GM23248 (cell line): ENCODE measurements around the gene CDC27. TPM values are rescaled to one million over a fixed set of nuclear protein-coding genes. Genes with fewer than 3 reads are reported as not detected.

ENCODE experiments used
- DNase-seq: peaks from one replicate; pipeline ENCODE4 v3.0.0-alpha.2; 2015
- H2AFZ ChIP-seq: fragments of 200-600 bp; sonication (generic); 2 replicates; pipeline ENCODE4 v1.6.1; 2016; ENCODE audit warnings: antibody characterized with exemption
- H3F3A ChIP-seq: fragments of 200-600 bp; sonication (generic); 2 replicates; pipeline ENCODE4 v1.6.1; 2016; ENCODE audit warnings: mild to moderate bottlenecking, antibody characterized with exemption, mixed run types; ENCODE audit not compliant: insufficient read depth
- H3K27ac ChIP-seq: fragments of 200-600 bp; sonication (generic); 2 replicates; pipeline ENCODE4 v1.5.1; 2016; ENCODE audit warnings: mild to moderate bottlenecking
- H3K27me3 ChIP-seq: fragments of 200-600 bp; sonication (generic); replicated peaks from 2 replicates; pipeline ENCODE4 v1.6.1; 2016; ENCODE audit warnings: mild to moderate bottlenecking; ENCODE audit not compliant: insufficient read depth
- H3K36me3 ChIP-seq: fragments of 200-600 bp; sonication (generic); 2 replicates; pipeline ENCODE4 v1.6.1; 2016; ENCODE audit warnings: low read depth, mild to moderate bottlenecking
- H3K4me1 ChIP-seq: fragments of 200-600 bp; sonication (generic); 2 replicates; pipeline ENCODE4 v1.6.1; 2016; ENCODE audit warnings: mild to moderate bottlenecking; ENCODE audit not compliant: insufficient read depth
- H3K4me2 ChIP-seq: fragments of 200-600 bp; sonication (generic); one replicate; pipeline ENCODE4 v1.6.1; 2016; ENCODE audit warnings: mild to moderate bottlenecking; ENCODE audit not compliant: unreplicated experiment
- H3K4me3 ChIP-seq: fragments of 200-600 bp; sonication (generic); 2 replicates; pipeline ENCODE4 v1.5.1; 2016; ENCODE audit warnings: mild to moderate bottlenecking
- H3K79me2 ChIP-seq: fragments of 200-600 bp; sonication (generic); 2 replicates; pipeline ENCODE4 v1.6.1; 2016; ENCODE audit warnings: mild to moderate bottlenecking; ENCODE audit not compliant: insufficient read depth
- H3K9ac ChIP-seq: fragments of 200-600 bp; sonication (generic); 2 replicates; pipeline ENCODE4 v1.6.1; 2016; ENCODE audit warnings: mild to moderate bottlenecking
- H3K9me2 ChIP-seq: fragments of 200-600 bp; sonication (generic); 2 replicates; pipeline ENCODE4 v1.6.1; 2016; ENCODE audit warnings: mixed run types, mild to moderate bottlenecking, moderate library complexity; ENCODE audit not compliant: insufficient read depth
- H3K9me3 ChIP-seq: fragments of 200-600 bp; sonication (generic); one replicate; pipeline ENCODE4 v1.6.1; 2017; ENCODE audit warnings: low read depth
- H4K20me1 ChIP-seq: fragments of 200-600 bp; sonication (generic); 2 replicates; pipeline ENCODE4 v1.6.0; 2016; ENCODE audit not compliant: insufficient read depth
- EZH2 ChIP-seq: fragments of 200-600 bp; sonication (generic); IDR thresholded peaks from 2 replicates; pipeline ENCODE4 v1.6.1; 2018; ENCODE audit warnings: antibody characterized with exemption, mild to moderate bottlenecking; ENCODE audit not compliant: insufficient read depth, poor library complexity, severe bottlenecking
- EZH2phosphoT487 ChIP-seq: fragments of 200-600 bp; sonication (generic); IDR thresholded peaks from 2 replicates; pipeline ENCODE4 v1.6.1; 2018; ENCODE audit warnings: antibody characterized with exemption, moderate library complexity, mild to moderate bottlenecking, low read depth; ENCODE audit not compliant: insufficient read depth
- WGBS, 2 experiments: methylation state at CpG; one replicate each; pipeline ENCODE4 v1.1.6; 2015 to 2017; ENCODE audit warnings: low lambda C conversion rate in 2 of 2, low coverage in 1 of 2; ENCODE audit errors: missing lambda C conversion rate in 2 of 2; 5-methylcytosine and 5-hydroxymethylcytosine counted together
- in situ Hi-C: fragments of 300-500 bp; cut with MboI; formaldehyde crosslinking; loops from 2 replicates; pipeline ENCODE4 v1.15.0; 2020
- polyA plus RNA-seq: library from polyadenylated mRNA; unstranded; fragments of >200 nt; fragmentation: Nextera tagmentation; extraction: Ambion mirVana; gene quantifications from 2 replicates; pipeline ENCODE4 v1.2.1, GENCODE V29; 2016
- total RNA-seq: library from RNA; depleted of rRNA; stranded (reverse); fragments of >200 nt; shearing (Covaris generic); gene quantifications from 2 replicates; pipeline ENCODE4 v1.2.3, GENCODE V29; 2014; rRNA removed

The CDC27 gene, protein sequence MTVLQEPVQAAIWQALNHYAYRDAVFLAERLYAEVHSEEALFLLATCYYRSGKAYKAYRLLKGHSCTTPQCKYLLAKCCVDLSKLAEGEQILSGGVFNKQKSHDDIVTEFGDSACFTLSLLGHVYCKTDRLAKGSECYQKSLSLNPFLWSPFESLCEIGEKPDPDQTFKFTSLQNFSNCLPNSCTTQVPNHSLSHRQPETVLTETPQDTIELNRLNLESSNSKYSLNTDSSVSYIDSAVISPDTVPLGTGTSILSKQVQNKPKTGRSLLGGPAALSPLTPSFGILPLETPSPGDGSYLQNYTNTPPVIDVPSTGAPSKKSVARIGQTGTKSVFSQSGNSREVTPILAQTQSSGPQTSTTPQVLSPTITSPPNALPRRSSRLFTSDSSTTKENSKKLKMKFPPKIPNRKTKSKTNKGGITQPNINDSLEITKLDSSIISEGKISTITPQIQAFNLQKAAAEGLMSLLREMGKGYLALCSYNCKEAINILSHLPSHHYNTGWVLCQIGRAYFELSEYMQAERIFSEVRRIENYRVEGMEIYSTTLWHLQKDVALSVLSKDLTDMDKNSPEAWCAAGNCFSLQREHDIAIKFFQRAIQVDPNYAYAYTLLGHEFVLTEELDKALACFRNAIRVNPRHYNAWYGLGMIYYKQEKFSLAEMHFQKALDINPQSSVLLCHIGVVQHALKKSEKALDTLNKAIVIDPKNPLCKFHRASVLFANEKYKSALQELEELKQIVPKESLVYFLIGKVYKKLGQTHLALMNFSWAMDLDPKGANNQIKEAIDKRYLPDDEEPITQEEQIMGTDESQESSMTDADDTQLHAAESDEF
- total RNA-seq (66.1 and 91.5 TPM in 2 replicates), polyA plus RNA-seq (106 and 113 TPM in 2 replicates)

- in situ Hi-C loops = no loop called here
- Histone ChIP-seq H3K27me3 (no peaks in the 10 kb centered on the region), H3K79me2 (peaks cover 50% of the 10 kb centered on the region), H3F3A (peaks cover 8% of the 10 kb centered on the region; the same call in 1 of the 2 replicates), H3K9ac (peak within 1 kb of the TSS; percentile 99), H3K36me3 (no peaks in the 10 kb centered on the region), H3K27ac (peak within 1 kb of the TSS; percentile 96), H3K4me3 (peak within 1 kb of the TSS; percentile 87), H2AFZ (peak within 1 kb of the TSS; percentile 95), H3K9me3 (no peaks in the 10 kb centered on the region), H4K20me1 (peaks cover 11% of the 10 kb centered on the region; the same call in 1 of the 2 replicates), H3K4me2 (peak within 1 kb of the TSS; percentile 92), H3K4me1 (peaks cover 39% of the 10 kb centered on the region), H3K9me2 (no peaks in the 10 kb centered on the region)
- TF ChIP-seq EZH2phosphoT487 (no peak), EZH2 (no peak)
- whole genome bisulfite sequencing, 2 experiments = 1% methylated on average over 63 to 64 of the region's 64 CpGs
- DNase-seq = peak; percentile 98
Observed at GRCh38 chr17:47188876-47189731, at the start of gene CDC27. Gene CDC27 (minus strand): TSS chr17:47189295. CDS start chr17:47189172, 123 bp downstream.

GRCh38 chr17:47238321-47239010 lies 49.4 kb upstream of the CDC27 start:
- H3K9me3 ChIP-seq = no peaks in the 10 kb centered on the region
- no peak overlapping the region for H3K9ac ChIP-seq
- H3K4me1 ChIP-seq = peaks cover 16% of the 10 kb centered on the region
- H3F3A ChIP-seq = peaks cover 17% of the 10 kb centered on the region
- in situ Hi-C loops = loop anchor here (10.0 kb wide), 1 partner anchor 76 kb away; no protein-coding TSS in a partner anchor
- TF ChIP-seq EZH2 = no peak
- no peak for TF ChIP-seq EZH2phosphoT487
- WGBS, 2 experiments = 89% methylated on average over 24 to 28 of the region's 29 CpGs
- H3K9me2 ChIP-seq = no peaks in the 10 kb centered on the region
- no peak overlapping the region for H3K4me2 ChIP-seq
- H3K27me3 ChIP-seq = no peaks in the 10 kb centered on the region
- H3K27ac ChIP-seq = no peak overlapping the region
- no peaks in the 10 kb centered on the region for H3K79me2 ChIP-seq
- H3K36me3 ChIP-seq = no peaks in the 10 kb centered on the region
- no peaks in the 10 kb centered on the region for H4K20me1 ChIP-seq
- no peak overlapping the region for H3K4me3 ChIP-seq
- H2AFZ ChIP-seq = no peak overlapping the region
- no peak for DNase-seq

DNA sequence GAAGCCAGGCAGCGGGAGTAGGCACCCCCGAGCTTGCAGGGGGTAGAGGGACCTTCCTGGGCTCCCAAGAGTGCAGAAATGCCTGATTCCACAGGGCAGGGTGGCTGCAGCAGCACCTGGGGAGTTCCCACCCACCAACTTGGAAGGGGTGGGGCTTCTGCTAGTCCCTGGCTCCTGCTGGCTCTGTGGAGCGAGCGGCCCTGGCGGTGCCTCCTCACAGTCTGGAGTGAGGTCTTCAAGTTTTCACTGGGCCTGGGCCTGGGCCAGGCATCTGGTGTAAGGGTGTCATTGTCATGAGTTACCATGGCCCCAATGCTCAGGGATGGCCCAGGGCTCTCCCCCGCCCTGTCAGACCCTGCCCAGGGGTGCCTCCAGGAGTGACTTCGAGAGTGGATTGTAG lies 48.7 kb upstream of the CDC27 start:
- H3K79me2 ChIP-seq = no peaks in the 10 kb centered on the region
- no peaks in the 10 kb centered on the region for H4K20me1 ChIP-seq
- H3F3A ChIP-seq = peaks cover 17% of the 10 kb centered on the region
- H3K36me3 ChIP-seq = no peaks in the 10 kb centered on the region
- H3K9ac ChIP-seq = no peak overlapping the region
- H3K4me3 ChIP-seq = no peak overlapping the region
- no peak overlapping the region for H2AFZ ChIP-seq
- H3K27ac ChIP-seq = no peak overlapping the region
- H3K9me2 ChIP-seq = no peaks in the 10 kb centered on the region
- in situ Hi-C loops = loop anchor here (10.0 kb wide), 1 partner anchor 77 kb away; no protein-coding TSS in a partner anchor
- TF ChIP-seq EZH2 (no peak), EZH2phosphoT487 (no peak)
- H3K27me3 ChIP-seq = no peaks in the 10 kb centered on the region
- peaks cover 16% of the 10 kb centered on the region for H3K4me1 ChIP-seq
- no peaks in the 10 kb centered on the region for H3K9me3 ChIP-seq
- no peak for DNase-seq
- 86 to 91% methylated on average over 5 to 6 of the region's 7 CpGs for WGBS, 2 experiments
- no peak overlapping the region for H3K4me2 ChIP-seq
